Measurements from ENCODE around the gene FXR1.
"Not testable (repeated sequence)": the region's sequence is repeated elsewhere in the genome, so short reads cannot be mapped to it uniquely, and the experiment has no call there.

DNA sequence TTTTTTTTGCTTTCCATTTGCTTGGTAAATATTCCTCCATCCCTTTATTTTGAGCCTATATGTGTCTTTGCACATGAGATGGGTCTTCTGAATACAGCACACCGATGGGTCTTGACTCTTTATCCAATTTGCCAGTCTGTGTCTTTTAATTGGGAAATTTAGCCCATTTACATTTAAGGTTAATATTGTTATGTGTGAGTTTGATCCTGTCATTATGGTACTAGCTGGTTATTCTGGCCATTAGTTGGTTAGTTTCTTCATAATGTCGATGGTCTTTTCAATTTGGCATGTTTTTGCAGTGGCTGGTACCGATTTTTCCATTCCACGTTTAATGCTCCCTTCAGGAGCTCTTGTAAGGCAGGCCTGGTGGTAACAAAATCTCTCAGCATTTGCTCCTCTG lies 89.9 kb downstream of the FXR1 start:
- not testable (repeated sequence) for TF ChIP-seq MTA3 (CRISPR knock-in tag; IDR thresholded peaks at IDR 0.05); CHD4 (IDR thresholded peaks at IDR 0.05; ENCODE audit: borderline replicate concordance, low read length); ATAD3A (CRISPR knock-in tag; IDR thresholded peaks at IDR 0.05); POLR2A (IDR thresholded peaks at IDR 0.05; ENCODE audit: insufficient read depth in 1 of 2, low read depth in 2 of 2, low read length in 2 of 2); NFE2L1 (CRISPR knock-in tag; IDR thresholded peaks at IDR 0.05; ENCODE audit: borderline replicate concordance)
